Measurements from ENCODE around the gene C5orf22.

C5orf22 gene

GRCh38 chr5:31496301-31496700 lies 35.8 kb upstream of the C5orf22 start:
- no peak overlapping the region for H3K4me3 ChIP-seq (ENCODE audit: control insufficient read depth, low read depth, low read length)
- no peak for DNase-seq (ENCODE audit: low read depth)
- TF ChIP-seq CTCF (IDR thresholded peaks at IDR 0.05; ENCODE audit: control insufficient read depth, insufficient read depth, low read depth, low read length, missing control alignments) = no peak

- no peak for DNase-seq (ENCODE audit: low read depth)
- no peak overlapping the region for H3K4me3 ChIP-seq (ENCODE audit: control insufficient read depth, low read depth, low read length)
- no peak for TF ChIP-seq CTCF (IDR thresholded peaks at IDR 0.05; ENCODE audit: control insufficient read depth, insufficient read depth, low read depth, low read length, missing control alignments)
These were observed 35.2 kb upstream of the C5orf22 start for GRCh38 chr5:31496891-31497290.

- no peak overlapping the region for H3K4me3 ChIP-seq (ENCODE audit: control insufficient read depth, low read depth, low read length)
- TF ChIP-seq CTCF (IDR thresholded peaks at IDR 0.05; ENCODE audit: control insufficient read depth, insufficient read depth, low read depth, low read length, missing control alignments) = no peak
- no peak for DNase-seq (ENCODE audit: low read depth)
These were observed 31.8 kb upstream of the C5orf22 start for GRCh38 chr5:31500256-31500655.

- TF ChIP-seq CTCF (IDR thresholded peaks at IDR 0.05; ENCODE audit: control insufficient read depth, insufficient read depth, low read depth, low read length, missing control alignments) = no peak
- no peak for DNase-seq (ENCODE audit: low read depth)
- H3K4me3 ChIP-seq (ENCODE audit: control insufficient read depth, low read depth, low read length) = no peak overlapping the region
These were observed 29.6 kb upstream of the C5orf22 start for GRCh38 chr5:31502506-31502905.

- DNase-seq (ENCODE audit: low read depth) = no peak
- H3K4me3 ChIP-seq (ENCODE audit: control insufficient read depth, low read depth, low read length) = no peak overlapping the region
- TF ChIP-seq CTCF (IDR thresholded peaks at IDR 0.05; ENCODE audit: control insufficient read depth, insufficient read depth, low read depth, low read length, missing control alignments) = no peak
These were observed 27.6 kb upstream of the C5orf22 start for GRCh38 chr5:31504529-31504928.

- no peak for DNase-seq (ENCODE audit: low read depth)
- no peak for TF ChIP-seq CTCF (IDR thresholded peaks at IDR 0.05; ENCODE audit: control insufficient read depth, insufficient read depth, low read depth, low read length, missing control alignments)
- H3K4me3 ChIP-seq (ENCODE audit: control insufficient read depth, low read depth, low read length) = no peak overlapping the region
These were observed 20.8 kb upstream of the C5orf22 start for GRCh38 chr5:31511305-31511704.

GRCh38 chr5:31516802-31517201 lies 15.3 kb upstream of the C5orf22 start:
- H3K4me3 ChIP-seq (ENCODE audit: control insufficient read depth, low read depth, low read length) = no peak overlapping the region
- TF ChIP-seq CTCF (IDR thresholded peaks at IDR 0.05; ENCODE audit: control insufficient read depth, insufficient read depth, low read depth, low read length, missing control alignments) = no peak
- DNase-seq (ENCODE audit: low read depth) = no peak

Measured in AG09309 (cell line).